HCT116 (cell line): Measurements from ENCODE around the gene RMDN3. TPM values are rescaled to one million over a fixed set of nuclear protein-coding genes. Genes with fewer than 3 reads are reported as not detected.

Source experiments
- ATAC-seq: fragments of 200-7000 bp; cut with Tn5 transposase; 2 replicates; pipeline ENCODE4 v1.9.1; 2020; ENCODE audit warnings: mild to moderate bottlenecking, moderate library complexity
- BruUV-seq: library from RNA; stranded (reverse); fragments of 400-500 nt; replicated peaks from 2 replicates; lab custom pipeline; 2021; lab: Mats Ljungman, UMichigan
- CTCF ChIA-PET: fragments of 300-600 bp; sonication (Branson Sonifier 250); formaldehyde crosslinking; loops from one replicate; lab custom pipeline; 2021; ENCODE audit warnings: antibody characterized with exemption; lab: Charles Lee
- POLR2A ChIA-PET: fragments of 300-600, 350-600 bp; sonication (Branson Sonifier 250); formaldehyde crosslinking; loops from one replicate; lab custom pipeline; 2021; ENCODE audit warnings: antibody characterized with exemption; lab: Charles Lee
- RAD21 ChIA-PET, 2 experiments: fragments of 300-600 bp; sonication (Branson Sonifier 250); formaldehyde crosslinking; loops; one replicate each; lab custom pipeline; 2023; ENCODE audit warnings: low total read pairs in 2 of 2; ENCODE audit not compliant: uncharacterized antibody in 2 of 2, unreplicated experiment in 2 of 2, low non-redundant PET in 1 of 2; lab: Charles Lee
- DNase-seq: peaks from one replicate; pipeline ENCODE4 v3.0.0-alpha.2; 2010; ENCODE audit warnings: low read depth, low spot score
- H2AFZ ChIP-seq: fragments of 200-600 bp; shearing (Covaris generic), sonication (generic); 2 replicates; pipeline ENCODE4 v1.6.1; 2017; ENCODE audit warnings: low read depth, mixed run types, mixed read lengths, antibody characterized with exemption, low read length; ENCODE audit not compliant: poor library complexity, severe bottlenecking
- H3K27ac ChIP-seq: 2 replicates; pipeline ENCODE4 v1.5.1; 2012; ENCODE audit warnings: low read depth, low read length
- H3K27me3 ChIP-seq: fragments of 200-600 bp; sonication (generic); 2 replicates; pipeline ENCODE4 v1.6.1; 2016; ENCODE audit warnings: mixed run types, low read length, mixed read lengths; ENCODE audit not compliant: insufficient read depth
- H3K36me3 ChIP-seq, 2 experiments: fragments of 200-500 bp in 1 of 2; fragments of 200-600 bp in 1 of 2; sonication (Bioruptor generic) in 1 of 2; sonication (generic) in 1 of 2; 2 replicates each; pipeline versions ENCODE4 v1.5.1 to v1.6.1; 2014 to 2016; ENCODE audit warnings: low read length in 2 of 2, inconsistent platforms in 1 of 2, mixed read lengths in 1 of 2, mixed run types in 1 of 2; ENCODE audit not compliant: insufficient read depth in 2 of 2, control insufficient read depth in 1 of 2
- H3K4me1 ChIP-seq, 2 experiments: fragments of 200-600 bp in 1 of 2; sonication (generic) in 1 of 2; 2 replicates each; pipeline versions ENCODE4 v1.5.1 to v1.6.1; 2012 to 2017; ENCODE audit warnings: low read length in 2 of 2, inconsistent platforms in 1 of 2, mild to moderate bottlenecking in 1 of 2, mixed read lengths in 1 of 2, mixed run types in 1 of 2, moderate library complexity in 1 of 2; ENCODE audit not compliant: insufficient read depth in 2 of 2, control insufficient read depth in 1 of 2
- H3K4me2 ChIP-seq: fragments of 200-600 bp; sonication (generic); 2 replicates; pipeline ENCODE4 v1.6.1; 2017; ENCODE audit warnings: mixed run types, low read length, mixed read lengths
- H3K4me3 ChIP-seq, 2 experiments: fragments of 200-600 bp in 1 of 2; sonication (generic) in 1 of 2; replicated peaks in 1 of 2; 2 replicates each; pipeline ENCODE4 v1.5.1; 2011 to 2016; ENCODE audit warnings: low read length in 2 of 2, control low read depth in 1 of 2, low read depth in 1 of 2, mild to moderate bottlenecking in 1 of 2, mixed read lengths in 1 of 2, mixed run types in 1 of 2
- H3K79me2 ChIP-seq: fragments of 200-600 bp; sonication (generic); 2 replicates; pipeline ENCODE4 v1.6.1; 2017; ENCODE audit warnings: mild to moderate bottlenecking, mixed run types, low read length, moderate library complexity, mixed read lengths; ENCODE audit not compliant: insufficient read depth
- H3K9ac ChIP-seq: fragments of 200-600 bp; sonication (generic); 2 replicates; pipeline ENCODE4 v1.6.1; 2016; ENCODE audit warnings: low read length, mixed read lengths
- H3K9me2 ChIP-seq: fragments of 200-600 bp; sonication (generic), shearing (Covaris generic); 2 replicates; pipeline ENCODE4 v1.6.1; 2017; ENCODE audit warnings: mixed run types, mild to moderate bottlenecking, moderate library complexity; ENCODE audit not compliant: insufficient read depth
- H3K9me3 ChIP-seq, 2 experiments: fragments of 200-500 bp in 1 of 2; fragments of 200-600 bp in 1 of 2; sonication (Bioruptor generic) in 1 of 2; sonication (generic) in 1 of 2; 2 replicates each; pipeline ENCODE4 v1.6.1; 2014 to 2017; ENCODE audit warnings: low read length in 2 of 2, mixed read lengths in 2 of 2, inconsistent platforms in 1 of 2, low read depth in 1 of 2, mild to moderate bottlenecking in 1 of 2, mixed run types in 1 of 2, moderate library complexity in 1 of 2; ENCODE audit not compliant: control insufficient read depth in 1 of 2, insufficient read depth in 1 of 2
- H4K20me1 ChIP-seq: fragments of 200-600 bp; sonication (generic), shearing (Covaris generic); 2 replicates; pipeline ENCODE4 v1.6.1; 2017; ENCODE audit warnings: mixed run types, mild to moderate bottlenecking, moderate library complexity; ENCODE audit not compliant: insufficient read depth
- ATF3 ChIP-seq: IDR thresholded peaks from 2 replicates; pipeline ENCODE4 v1.6.1; 2012
- CEBPB ChIP-seq: IDR thresholded peaks from 2 replicates; pipeline ENCODE4 v1.6.1; 2012; ENCODE audit warnings: low read depth
- CTCF ChIP-seq, 3 experiments: fragments of 200-600 bp in 1 of 3; sonication (generic) in 1 of 3; IDR thresholded peaks in 2 of 3; conservative IDR thresholded peaks in 1 of 3; 2 replicates each; pipeline ENCODE4 v1.5.1; 2012 to 2017; ENCODE audit warnings: low read depth in 2 of 3, low read length in 2 of 3, antibody characterized with exemption in 1 of 3, borderline replicate concordance in 1 of 3, control low read depth in 1 of 3, mild to moderate bottlenecking in 1 of 3, mixed read lengths in 1 of 3, mixed run types in 1 of 3, moderate library complexity in 1 of 3; ENCODE audit not compliant: insufficient read depth in 1 of 3
- EZH2phosphoT487 ChIP-seq: fragments of 200-600 bp; IDR thresholded peaks from 2 replicates; pipeline ENCODE4 v1.6.1; 2018; ENCODE audit warnings: antibody characterized with exemption, borderline replicate concordance
- FOSL1 ChIP-seq: IDR thresholded peaks from 2 replicates; pipeline ENCODE4 v1.6.1; 2012; ENCODE audit warnings: low read depth
- JUND ChIP-seq: IDR thresholded peaks from 2 replicates; pipeline ENCODE4 v1.6.1; 2012
- MAX ChIP-seq: IDR thresholded peaks from 2 replicates; pipeline ENCODE4 v1.6.1; 2012
- POLR2A ChIP-seq: IDR thresholded peaks from 2 replicates; pipeline ENCODE4 v1.7.0; 2011; ENCODE audit warnings: borderline replicate concordance; ENCODE audit not compliant: insufficient read depth, insufficient read length; ENCODE audit errors: extremely low read depth
- REST ChIP-seq: IDR thresholded peaks from 2 replicates; pipeline ENCODE4 v1.6.1; 2012; ENCODE audit warnings: low read depth
- SRF ChIP-seq: IDR thresholded peaks from 2 replicates; pipeline ENCODE4 v1.6.1; 2012; ENCODE audit warnings: low read depth
- ZFX ChIP-seq: fragments of 450-650 bp; IDR thresholded peaks from 2 replicates; pipeline ENCODE4 v1.6.1; 2017
- ZNF274 ChIP-seq: fragments of 200-500 bp; sonication (Bioruptor generic); IDR thresholded peaks from 2 replicates; pipeline ENCODE4 v1.6.1; 2014; ENCODE audit warnings: mild to moderate bottlenecking, low read depth, low read length, inconsistent platforms
- intact Hi-C: fragments of 100-400 bp; cut with micrococcal nuclease; formaldehyde crosslinking; loops from 2 replicates; pipeline ENCODE4 v1.10.0; 2022
- total RNA-seq: library from RNA; stranded (reverse); gene quantifications from one replicate; pipeline ENCODE4 v1.2.1, GENCODE V29; 2021; ENCODE audit not compliant: unreplicated experiment

Gene RMDN3
- total RNA-seq, 1 experiment from 2014 or later: 21.5 TPM

- no peak for TF ChIP-seq CTCF (IDR thresholded peaks at IDR 0.05 in 2 of 3, conservative IDR thresholded peaks at IDR 0.05 in 1 of 3; ENCODE audit: borderline replicate concordance in 1 of 3, insufficient read depth in 1 of 3, low read depth in 2 of 3, low read length in 2 of 3)
- TF ChIP-seq ZFX: no peak
- no peak for TF ChIP-seq SRF
- no peak for TF ChIP-seq ATF3
- no peak for TF ChIP-seq MAX
- TF ChIP-seq EZH2phosphoT487: no peak
- no peak for TF ChIP-seq ZNF274
- no peak for TF ChIP-seq JUND
- TF ChIP-seq CEBPB: no peak
- TF ChIP-seq FOSL1: no peak
- TF ChIP-seq REST: no peak
- no peak for TF ChIP-seq POLR2A
- Histone ChIP-seq H3K27ac (peak overlapping the region; percentile 95; the same call in 1 of the 2 replicates), H3K9me3 (no peaks in the 10 kb centered on the region), H3K4me3 (peak overlapping the region; percentile 82 to 92), H3K9me2 (no peaks in the 10 kb centered on the region), H2AFZ (no peak overlapping the region), H3K36me3 (peaks cover 8 to 15% of the 10 kb centered on the region in 2 experiments; a peak in 2 of 4 replicates), H3K79me2 (peaks cover 55% of the 10 kb centered on the region), H4K20me1 (no peaks in the 10 kb centered on the region), H3K9ac (peak overlapping the region; percentile 95), H3K27me3 (no peaks in the 10 kb centered on the region), H3K4me2 (peak overlapping the region; percentile 97), H3K4me1 (peaks cover 11 to 28% of the 10 kb centered on the region in 2 experiments; a peak in 3 of 4 replicates)
- BruUV-seq: no TSS peak
- ATAC-seq (no peak), DNase-seq (no peak)
- ChIA-PET POLR2A (no interaction called here), RAD21 (no interaction called here), CTCF (no interaction called here)
- intact Hi-C loops: no loop called here
Measured at GRCh38 chr15:40696228-40696627, 58.8 kb downstream of the RMDN3 start.
